Tibial artery (tissue), 4 donors: ENCODE measurements around the gene PRRC2B.

ENCODE experiments used
- DNase-seq, 2 donors: peaks; one replicate each; pipeline ENCODE4 v3.0.0-alpha.2; 2019
- H3K27ac ChIP-seq, 2 donors: fragments of 200-600 bp; sonication (generic) in 1 of 2; 1 replicate in 1 of 2; 2 replicates in 1 of 2; pipeline ENCODE4 v1.5.1; 2018 to 2019; ENCODE audit warnings: mild to moderate bottlenecking in 1 of 2
- H3K27me3 ChIP-seq, 2 donors: fragments of 200-600 bp; sonication (generic) in 1 of 2; one replicate each; pipeline versions ENCODE4 v1.5.1 to v1.6.0; 2016 to 2019
- H3K36me3 ChIP-seq, 3 donors: fragments of 200-600 bp; sonication (generic) in 2 of 3; one replicate each; pipeline ENCODE4 v1.5.1; 2016 to 2019; ENCODE audit warnings: mild to moderate bottlenecking in 2 of 3
- H3K4me1 ChIP-seq, 4 donors: fragments of 200-600 bp; sonication (generic) in 2 of 4; 1 replicate in 3 of 4; 2 replicates in 1 of 4; pipeline ENCODE4 v1.5.1; 2016 to 2019
- H3K4me3 ChIP-seq, 2 donors: fragments of 200-600 bp; sonication (generic) in 1 of 2; 1 replicate in 1 of 2; 2 replicates in 1 of 2; pipeline ENCODE4 v1.5.1; 2018 to 2019; ENCODE audit warnings: mild to moderate bottlenecking in 2 of 2
- H3K9me3 ChIP-seq, 3 donors: fragments of 200-600 bp; sonication (generic) in 1 of 3; one replicate each; pipeline ENCODE4 v1.5.1; 2016 to 2019
- intact Hi-C: fragments of 100-400 bp; cut with DNase I; formaldehyde crosslinking; loops from one replicate; pipeline ENCODE4 v1.15.0; 2023; ENCODE audit warnings: low total_unique reads
- TF ChIP-seq, protein P1 (sequence below), 2 experiments: fragments of 200-600 bp in 1 of 2; fragments of 450-650 bp in 1 of 2; IDR thresholded peaks; one replicate each; pipeline ENCODE4 v1.5.1; 2017 to 2019; ENCODE audit warnings: antibody characterized with exemption in 2 of 2, mild to moderate bottlenecking in 1 of 2, moderate library complexity in 1 of 2

The PRRC2B gene

DNA sequence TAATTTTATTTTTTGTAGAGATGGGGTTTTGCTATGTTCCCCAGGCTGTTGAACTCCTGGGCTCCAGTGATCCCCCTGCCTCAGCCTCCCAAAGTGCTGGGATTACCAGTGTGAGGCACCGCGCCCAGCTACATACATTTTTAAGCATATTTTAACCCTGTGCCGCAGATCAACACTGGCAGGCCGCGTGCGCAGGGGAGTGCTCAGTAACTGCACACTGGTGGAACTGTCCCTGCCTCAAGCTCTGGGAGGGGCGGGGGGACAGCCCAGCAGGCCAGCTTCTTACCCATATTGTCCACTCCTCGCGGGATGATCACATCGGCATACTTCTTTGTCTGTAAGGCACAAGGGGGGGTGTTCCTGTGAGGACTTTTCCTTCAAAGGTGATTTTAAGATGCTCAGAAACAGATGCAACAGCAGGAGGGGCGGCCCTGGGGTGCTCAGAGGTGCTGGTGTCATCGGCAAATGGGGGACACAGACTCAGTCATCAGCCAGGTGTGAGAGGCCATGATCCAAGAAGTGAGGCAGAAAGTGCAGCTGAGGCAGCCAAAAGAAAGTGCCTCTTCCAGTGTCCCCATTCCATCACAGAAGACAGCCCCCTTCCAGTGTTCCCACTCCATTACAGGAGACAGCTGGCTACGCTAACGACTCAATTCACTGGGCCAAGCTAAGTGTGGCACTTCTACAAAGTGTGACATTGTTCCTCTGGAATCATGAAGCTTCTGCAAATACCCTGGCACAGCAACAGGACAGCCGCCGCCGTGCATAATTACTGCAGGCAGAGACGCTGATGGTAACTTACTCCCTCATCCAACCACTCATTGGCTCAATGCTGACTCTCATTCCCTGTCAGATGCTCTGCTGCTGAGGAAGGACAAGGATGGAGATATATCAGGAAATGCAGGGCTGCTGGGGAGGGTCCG lies 132.0 kb downstream of the PRRC2B start:
- H3K9me3 ChIP-seq, result no peaks in the 10 kb centered on the region
- no peak overlapping the region for H3K27ac ChIP-seq
- DNase-seq, result no peak
- TF ChIP-seq, protein P1, sequence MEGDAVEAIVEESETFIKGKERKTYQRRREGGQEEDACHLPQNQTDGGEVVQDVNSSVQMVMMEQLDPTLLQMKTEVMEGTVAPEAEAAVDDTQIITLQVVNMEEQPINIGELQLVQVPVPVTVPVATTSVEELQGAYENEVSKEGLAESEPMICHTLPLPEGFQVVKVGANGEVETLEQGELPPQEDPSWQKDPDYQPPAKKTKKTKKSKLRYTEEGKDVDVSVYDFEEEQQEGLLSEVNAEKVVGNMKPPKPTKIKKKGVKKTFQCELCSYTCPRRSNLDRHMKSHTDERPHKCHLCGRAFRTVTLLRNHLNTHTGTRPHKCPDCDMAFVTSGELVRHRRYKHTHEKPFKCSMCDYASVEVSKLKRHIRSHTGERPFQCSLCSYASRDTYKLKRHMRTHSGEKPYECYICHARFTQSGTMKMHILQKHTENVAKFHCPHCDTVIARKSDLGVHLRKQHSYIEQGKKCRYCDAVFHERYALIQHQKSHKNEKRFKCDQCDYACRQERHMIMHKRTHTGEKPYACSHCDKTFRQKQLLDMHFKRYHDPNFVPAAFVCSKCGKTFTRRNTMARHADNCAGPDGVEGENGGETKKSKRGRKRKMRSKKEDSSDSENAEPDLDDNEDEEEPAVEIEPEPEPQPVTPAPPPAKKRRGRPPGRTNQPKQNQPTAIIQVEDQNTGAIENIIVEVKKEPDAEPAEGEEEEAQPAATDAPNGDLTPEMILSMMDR (IDR thresholded peaks at IDR 0.05), result no peak
- intact Hi-C loops, result no loop called here
- H3K27me3 ChIP-seq, result no peaks in the 10 kb centered on the region
- H3K4me3 ChIP-seq, result no peak overlapping the region
- peaks cover 0 to 10% (median 9%) of the 10 kb centered on the region in 4 donors for H3K4me1 ChIP-seq
- peaks cover 62 to 88% (median 85%) of the 10 kb centered on the region in 3 donors for H3K36me3 ChIP-seq

DNA sequence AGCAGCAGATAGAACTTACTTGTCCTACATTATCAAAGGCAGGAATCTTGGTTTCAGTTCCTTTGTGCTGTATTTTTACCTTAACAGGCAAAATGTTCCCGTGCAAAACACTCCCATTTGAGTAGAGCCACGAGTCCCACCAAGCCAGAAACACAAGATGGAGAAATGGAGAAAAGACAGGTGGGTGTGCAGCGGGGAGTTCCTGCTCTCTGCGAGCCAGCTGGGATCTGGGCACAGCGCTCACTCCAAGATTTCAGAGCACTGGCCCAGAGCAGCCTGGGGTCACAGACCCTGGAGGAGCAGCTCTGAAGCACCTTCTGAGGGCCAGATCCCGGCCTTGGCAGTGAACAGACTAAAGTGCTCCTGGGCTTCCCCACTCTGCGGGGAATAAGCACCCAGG lies 134.3 kb downstream of the PRRC2B start:
- intact Hi-C loops, result no loop called here
- Histone ChIP-seq H3K27ac (no peak overlapping the region), H3K36me3 (peaks cover 42 to 66% (median 65%) of the 10 kb centered on the region in 3 donors)

DNA sequence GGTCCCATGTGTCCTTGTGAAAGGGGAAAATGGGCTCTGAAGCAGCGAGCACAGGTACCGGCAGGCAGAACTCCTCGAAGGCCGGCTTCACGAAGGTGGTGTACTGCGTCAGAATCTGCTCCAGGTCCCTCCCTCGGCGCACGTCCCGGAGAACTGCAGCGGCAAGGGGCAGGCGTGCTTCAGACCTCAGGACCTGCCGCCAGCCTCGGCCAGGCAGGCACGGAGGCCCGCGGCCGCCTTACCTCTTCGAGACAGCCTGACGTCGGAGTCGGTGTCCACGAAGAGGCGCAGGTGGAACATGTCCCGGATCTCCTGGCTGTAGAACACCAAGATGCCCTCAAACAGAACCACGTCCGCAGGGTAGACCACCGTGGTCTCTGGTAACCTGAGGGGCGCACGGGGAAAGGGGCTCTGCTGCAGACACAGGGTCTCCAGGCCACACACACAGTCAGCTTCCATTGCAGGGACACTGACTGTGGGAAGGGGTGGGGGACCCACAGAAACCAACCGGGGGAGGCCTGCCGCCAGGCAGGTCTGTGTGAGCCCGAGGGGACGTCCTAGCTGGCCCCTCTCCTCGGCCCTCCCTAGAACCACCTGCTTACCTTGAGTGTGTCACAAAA lies 135.1 kb downstream of the PRRC2B start:
- TF ChIP-seq, protein P1 (IDR thresholded peaks at IDR 0.05), result no peak
- H3K4me1 ChIP-seq, result peaks cover 0 to 17% (median 13%) of the 10 kb centered on the region in 4 donors
- intact Hi-C loops, result no loop called here
- no peak overlapping the region for H3K27ac ChIP-seq
- H3K9me3 ChIP-seq, result no peaks in the 10 kb centered on the region
- no peak for DNase-seq
- H3K4me3 ChIP-seq, result no peak overlapping the region
- no peaks in the 10 kb centered on the region for H3K27me3 ChIP-seq
- peaks cover 34 to 58% (median 57%) of the 10 kb centered on the region in 3 donors for H3K36me3 ChIP-seq

More for the DNA sequence above, 134.3 kb downstream of the PRRC2B start:
- no peak for DNase-seq
- peaks cover 0 to 17% (median 13%) of the 10 kb centered on the region in 4 donors for H3K4me1 ChIP-seq
- no peak overlapping the region for H3K4me3 ChIP-seq
- H3K9me3 ChIP-seq, result no peaks in the 10 kb centered on the region
- H3K27me3 ChIP-seq, result no peaks in the 10 kb centered on the region
- TF ChIP-seq, protein P1 (IDR thresholded peaks at IDR 0.05), result no peak

DNA sequence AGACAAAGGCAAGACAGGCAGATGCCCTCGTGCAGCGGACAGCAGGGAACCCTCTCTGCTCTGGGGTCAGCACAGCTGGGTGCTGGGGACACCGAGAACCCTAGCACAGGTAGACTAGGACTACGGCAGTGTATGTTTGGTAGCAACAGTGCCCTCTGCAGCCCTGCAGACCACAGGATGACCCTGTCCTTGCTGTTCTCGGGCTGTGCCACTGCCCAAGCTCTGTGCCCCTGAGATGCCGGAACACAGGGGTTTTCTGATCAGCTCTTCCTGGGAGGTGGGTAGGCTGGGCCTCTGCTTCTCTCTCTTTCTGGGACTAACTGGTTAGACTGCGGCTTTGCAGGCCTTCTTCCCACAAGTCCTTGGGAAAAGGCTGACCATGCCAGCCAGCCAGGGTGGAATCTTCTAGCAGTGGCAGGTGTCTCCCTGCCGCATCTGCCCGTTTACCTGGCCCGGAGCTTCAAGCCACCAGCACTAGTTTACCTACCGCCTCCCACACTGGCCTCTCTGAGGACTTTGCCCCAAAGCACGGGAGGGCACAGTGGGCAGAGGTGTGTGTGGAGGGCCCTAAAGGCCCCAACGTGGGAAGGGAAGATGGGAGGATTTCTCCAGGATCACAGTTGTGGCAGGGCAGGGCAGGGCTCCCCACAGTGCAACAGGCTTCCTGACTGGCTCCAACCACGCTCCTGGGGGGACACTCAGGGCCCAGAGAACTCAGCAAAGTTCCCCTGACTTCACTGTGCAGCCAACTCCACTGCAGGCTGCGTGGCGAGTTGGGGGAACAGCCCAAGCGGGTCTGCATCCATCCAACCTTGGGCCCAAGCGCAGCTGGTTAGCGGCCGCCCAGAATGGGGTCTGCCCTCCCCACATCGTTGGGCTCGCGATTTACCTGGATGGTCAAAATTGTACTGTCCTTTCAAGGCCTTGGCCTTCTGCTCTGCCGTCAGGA lies 136.0 kb downstream of the PRRC2B start:
- Histone ChIP-seq H3K9me3 (no peaks in the 10 kb centered on the region), H3K4me1 (peaks cover 0 to 17% (median 13%) of the 10 kb centered on the region in 4 donors), H3K27ac (peak overlapping the region; percentile 78 to 87), H3K4me3 (peak overlapping the region; percentile 78 to 94), H3K36me3 (peaks cover 25 to 50% (median 48%) of the 10 kb centered on the region in 3 donors), H3K27me3 (no peaks in the 10 kb centered on the region)
- intact Hi-C loops, result no loop called here
- no peak for DNase-seq
- TF ChIP-seq, protein P1 (IDR thresholded peaks at IDR 0.05), result no peak

DNA sequence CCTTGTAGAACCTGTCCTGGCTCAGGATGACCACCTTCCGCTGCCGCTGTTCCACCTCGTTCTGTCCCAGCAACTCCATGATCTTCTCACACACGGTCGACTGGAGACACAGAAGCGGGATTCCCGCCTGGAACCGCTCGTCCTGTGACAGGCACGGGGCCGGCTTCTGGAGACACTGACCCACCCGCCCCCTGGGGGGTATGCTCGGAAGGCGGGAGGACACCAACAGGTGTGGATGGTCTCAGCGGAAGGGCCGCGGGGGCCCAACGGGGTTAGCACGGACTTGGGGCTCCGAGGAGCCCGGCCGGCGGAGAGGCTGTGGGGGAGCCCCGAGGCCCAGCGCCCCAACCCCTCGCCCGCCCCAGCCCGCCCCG lies 136.6 kb downstream of the PRRC2B start:
- Histone ChIP-seq H3K27ac (peak overlapping the region; percentile 78 to 87), H3K27me3 (no peaks in the 10 kb centered on the region), H3K4me3 (peak overlapping the region; percentile 78 to 94), H3K9me3 (no peaks in the 10 kb centered on the region), H3K36me3 (peaks cover 19 to 43% (median 41%) of the 10 kb centered on the region in 3 donors), H3K4me1 (peaks cover 0 to 17% (median 13%) of the 10 kb centered on the region in 4 donors)
- peak; percentile 44 to 76 for DNase-seq
- intact Hi-C loops, result no loop called here
- TF ChIP-seq, protein P1 (IDR thresholded peaks at IDR 0.05), result peak; percentile 12 to 13
